Heart left ventricle (tissue), 16 donors: ENCODE results near the gene OMA1. TPM values are rescaled to one million over a fixed set of nuclear protein-coding genes. Genes with fewer than 3 reads are reported as not detected.
"Not testable (repeated sequence)": the region's sequence is repeated elsewhere in the genome, so short reads cannot be mapped to it uniquely, and the experiment has no call there.

ENCODE experiments used
- ATAC-seq, 4 donors: fragments of 200-7000 bp; cut with Tn5 transposase; one replicate each; pipeline ENCODE4 v1.9.1; 2020 to 2022; ENCODE audit warnings: moderate library complexity in 4 of 4, mild to moderate bottlenecking in 3 of 4, moderate number of reproducible peaks in 1 of 4
- DNase-seq, 5 donors: peaks; one replicate each; pipeline ENCODE4 v3.0.0-alpha.2; 2020
- H3K27ac ChIP-seq, 12 donors: fragments of 200-600 bp; sonication (generic) in 4 of 12; one replicate each; pipeline versions ENCODE4 v1.5.0 to v1.8.0; 2016 to 2022; ENCODE audit warnings: mild to moderate bottlenecking in 2 of 12
- H3K27me3 ChIP-seq, 9 donors: fragments of 200-600 bp; sonication (generic) in 2 of 9; one replicate each; pipeline versions ENCODE4 v1.5.1 to v1.8.0; 2016 to 2022; ENCODE audit warnings: mild to moderate bottlenecking in 3 of 9
- H3K36me3 ChIP-seq, 9 donors: fragments of 200-600 bp; sonication (generic) in 2 of 9; one replicate each; pipeline versions ENCODE4 v1.5.0 to v1.8.0; 2018 to 2022; ENCODE audit warnings: mild to moderate bottlenecking in 2 of 9
- H3K4me1 ChIP-seq, 12 donors: fragments of 200-600 bp; sonication (generic) in 4 of 12; one replicate each; pipeline versions ENCODE4 v1.5.0 to v1.8.0; 2016 to 2022; ENCODE audit warnings: mild to moderate bottlenecking in 3 of 12
- H3K4me3 ChIP-seq, 12 donors: fragments of 200-600 bp; sonication (generic) in 4 of 12; one replicate each; pipeline versions ENCODE4 v1.5.0 to v1.8.0; 2017 to 2022; ENCODE audit warnings: mild to moderate bottlenecking in 9 of 12, moderate library complexity in 4 of 12
- H3K9me3 ChIP-seq, 12 donors: fragments of 200-600 bp; sonication (generic) in 4 of 12; one replicate each; pipeline versions ENCODE4 v1.5.0 to v1.8.0; 2016 to 2022; ENCODE audit warnings: mild to moderate bottlenecking in 1 of 12
- POLR2A ChIP-seq, 2 donors: fragments of 450-650 bp; IDR thresholded peaks; one replicate each; pipeline ENCODE4 v1.6.1; 2017; ENCODE audit warnings: antibody characterized with exemption in 2 of 2, mild to moderate bottlenecking in 2 of 2, moderate library complexity in 2 of 2
- WGBS, 4 donors: extraction: QIAGEN DNeasy Blood & Tissue Kit in 2 of 4; methylation state at CpG; one replicate each; pipeline versions ENCODE4 v1.1.5 to v1.1.7; 2013 to 2018; 5-methylcytosine and 5-hydroxymethylcytosine counted together
- intact Hi-C, 10 donors: fragments of 100-400 bp; cut with DNase I; formaldehyde crosslinking; loops; one replicate each; pipeline versions ENCODE4 v1.11.1 to v1.14.2; 2022
- polyA plus RNA-seq, 2 donors: library from polyadenylated mRNA; stranded (reverse); fragments of 200-250 nt; gene quantifications; one replicate each; pipeline ENCODE4 v1.2.3, GENCODE V29; 2013
- total RNA-seq, 9 donors: library from RNA; depleted of rRNA in 2 of 9; stranded (reverse); fragments of >200 nt in 2 of 9; fragmentation: NEBNext Ultra II Directional in 3 of 9; extraction: Animal tissue kit (Norgen Biotek cat#: 25700) in 3 of 9; gene quantifications; one replicate each; pipeline versions ENCODE4 v1.1.0 to v1.2.4, GENCODE V29; 2016 to 2023
- TF ChIP-seq, protein P1 (sequence below), 12 donors: fragments of 200-600 bp; sonication (generic) in 4 of 12; IDR thresholded peaks; one replicate each; pipeline versions ENCODE4 v1.5.0 to v1.8.0; 2018 to 2022; ENCODE audit warnings: antibody characterized with exemption in 12 of 12, mild to moderate bottlenecking in 5 of 12
- donor health status: ischemic (EF 13 %, LVEDD 7.1; RV severe dilation, severe dysfunction).
- donor health status: healthy with polysubstance abuse.
- donor health status: DM: no; HTN: yes; CAD: no.
- donor health status: DM: no; HTN: no; CAD: no.
- donor health status: ischemic (EF 25% LVEDD 6.9; RV normal size, moderate dysfunction).
- donor health status: ischemic (EF 25% LVEDD 5.7; RV mildly dilated, moderate dysfunction).
- donor health status: healthy.
- donor health status: DM: yes; HTN: yes; CAD: no.
- donor health status: ischemic (EF 35%, LVEDD 5.7; RV mildly dilated, moderate dysfunction).
- donor health status: nonischemic (EF 11% LVEDD 7.7; RV severe dilation, severe dysfunction).
- donor health status: DM: yes; HTN: yes; CAD: no.
- donor health status: PGD.
- donor health status: ischemic (EF 29% LVEDD 5.4; RV normal size, mild dysfunction).
- donor health status: nonischemic (EF 23%, LVEDD 6.1; RV moderate dilation, normal function).

The OMA1 gene
- total and polyA plus RNA-seq, 11 donors, result 9.6 to 44.5 (median 28.2) TPM

DNA sequence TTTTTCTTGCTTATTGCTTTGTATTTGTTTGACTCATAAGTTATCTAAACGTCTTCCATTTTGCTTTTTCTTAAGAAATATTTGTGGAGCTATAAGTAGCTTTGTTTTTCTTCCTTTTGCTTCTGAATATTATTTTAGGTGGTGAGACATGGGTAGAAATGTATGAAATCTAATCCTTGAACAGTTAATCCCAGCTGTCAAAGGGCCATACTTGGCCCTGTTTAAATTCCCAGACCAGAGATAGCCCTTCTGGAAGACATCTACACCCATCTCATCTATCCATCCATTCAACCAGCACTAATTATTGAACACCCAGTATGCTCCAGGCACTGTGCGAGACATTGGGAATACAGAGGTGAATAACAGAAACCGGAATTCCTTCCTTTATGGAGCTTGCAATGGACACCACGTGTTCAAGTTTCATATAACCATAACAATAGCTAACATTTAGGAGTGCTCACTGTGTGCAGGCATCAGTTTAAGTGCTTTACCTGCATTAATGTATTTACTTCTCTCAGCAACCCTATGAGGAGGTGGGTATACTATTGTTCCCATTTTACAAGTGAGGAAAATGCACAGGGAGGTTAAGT lies 21.8 kb upstream of the OMA1 start:
- no peaks in the 10 kb centered on the region for H3K4me1 ChIP-seq
- DNase-seq (no peak), ATAC-seq (no peak)
- H3K4me3 ChIP-seq, result no peak overlapping the region
- 72 to 76% (median 73%) methylated on average over 4 of the region's 4 CpGs for WGBS, 4 donors
- intact Hi-C loops, result no loop called here
- H3K27ac ChIP-seq, result no peak overlapping the region
- H3K27me3 ChIP-seq, result peaks cover 0 to 41% (median 7%) of the 10 kb centered on the region in 9 donors
- no peaks in the 10 kb centered on the region for H3K9me3 ChIP-seq
- TF ChIP-seq POLR2A (IDR thresholded peaks at IDR 0.05), result no peak
- TF ChIP-seq, protein P1, sequence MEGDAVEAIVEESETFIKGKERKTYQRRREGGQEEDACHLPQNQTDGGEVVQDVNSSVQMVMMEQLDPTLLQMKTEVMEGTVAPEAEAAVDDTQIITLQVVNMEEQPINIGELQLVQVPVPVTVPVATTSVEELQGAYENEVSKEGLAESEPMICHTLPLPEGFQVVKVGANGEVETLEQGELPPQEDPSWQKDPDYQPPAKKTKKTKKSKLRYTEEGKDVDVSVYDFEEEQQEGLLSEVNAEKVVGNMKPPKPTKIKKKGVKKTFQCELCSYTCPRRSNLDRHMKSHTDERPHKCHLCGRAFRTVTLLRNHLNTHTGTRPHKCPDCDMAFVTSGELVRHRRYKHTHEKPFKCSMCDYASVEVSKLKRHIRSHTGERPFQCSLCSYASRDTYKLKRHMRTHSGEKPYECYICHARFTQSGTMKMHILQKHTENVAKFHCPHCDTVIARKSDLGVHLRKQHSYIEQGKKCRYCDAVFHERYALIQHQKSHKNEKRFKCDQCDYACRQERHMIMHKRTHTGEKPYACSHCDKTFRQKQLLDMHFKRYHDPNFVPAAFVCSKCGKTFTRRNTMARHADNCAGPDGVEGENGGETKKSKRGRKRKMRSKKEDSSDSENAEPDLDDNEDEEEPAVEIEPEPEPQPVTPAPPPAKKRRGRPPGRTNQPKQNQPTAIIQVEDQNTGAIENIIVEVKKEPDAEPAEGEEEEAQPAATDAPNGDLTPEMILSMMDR (IDR thresholded peaks at IDR 0.05), result no peak
- no peaks in the 10 kb centered on the region for H3K36me3 ChIP-seq

DNA sequence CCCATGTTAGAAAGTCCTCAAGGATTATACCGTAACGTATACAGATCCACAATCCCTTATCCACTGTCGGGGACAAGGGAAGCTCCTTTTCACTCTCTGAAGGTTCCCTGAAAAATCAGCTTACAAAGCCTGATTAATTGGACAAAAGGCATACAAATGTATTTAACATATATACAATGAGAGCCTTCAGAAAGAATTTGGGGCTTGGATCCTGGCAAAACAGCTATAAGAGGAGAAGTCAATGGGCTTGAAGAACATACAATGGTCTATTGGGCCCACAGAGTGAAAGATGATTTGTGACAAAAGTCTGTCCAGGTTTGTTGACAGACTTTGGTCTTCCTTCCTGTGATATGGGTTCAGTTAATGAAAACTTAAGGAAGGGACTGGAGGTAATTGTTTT lies 19.8 kb upstream of the OMA1 start:
- ATAC-seq, result no peak
- intact Hi-C loops, result no loop called here
- no peaks in the 10 kb centered on the region for H3K36me3 ChIP-seq
- WGBS, 4 donors, result 72 to 95% (median 84%) methylated on average over 3 of the region's 3 CpGs
- H3K4me1 ChIP-seq, result no peaks in the 10 kb centered on the region
- no peak overlapping the region for H3K27ac ChIP-seq
- no peaks in the 10 kb centered on the region for H3K9me3 ChIP-seq
- H3K4me3 ChIP-seq, result no peak overlapping the region
- TF ChIP-seq, protein P1 (IDR thresholded peaks at IDR 0.05), result no peak
- TF ChIP-seq POLR2A (IDR thresholded peaks at IDR 0.05), result no peak
- H3K27me3 ChIP-seq, result peaks cover 0 to 21% (median 5%) of the 10 kb centered on the region in 9 donors
- no peak for DNase-seq

DNA sequence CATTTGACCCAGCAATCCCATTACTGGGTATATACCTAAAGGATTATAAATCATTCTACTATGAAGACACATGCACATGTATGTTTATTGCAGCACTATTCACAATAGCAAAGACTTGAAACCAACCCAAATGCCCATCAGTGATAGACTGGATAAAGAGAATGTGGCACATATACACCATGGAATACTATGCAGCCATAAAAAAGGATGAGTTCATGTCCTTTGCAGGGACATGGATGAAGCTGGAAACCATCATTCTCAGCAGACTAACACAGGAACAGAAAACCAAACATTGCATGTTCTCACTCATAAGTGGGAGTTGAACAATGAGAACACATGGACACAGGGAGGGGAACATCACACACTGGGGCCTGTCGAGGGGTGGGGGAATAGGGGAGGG lies 17.2 kb upstream of the OMA1 start:
- ATAC-seq, H3K4me3 ChIP-seq, H3K9me3 ChIP-seq, H3K27ac ChIP-seq, DNase-seq, H3K27me3 ChIP-seq, intact Hi-C loops, H3K36me3 ChIP-seq, H3K4me1 ChIP-seq: not testable (repeated sequence)
- 82 to 96% (median 87%) methylated on average over 1 of the region's 1 CpG for WGBS, 4 donors

DNA sequence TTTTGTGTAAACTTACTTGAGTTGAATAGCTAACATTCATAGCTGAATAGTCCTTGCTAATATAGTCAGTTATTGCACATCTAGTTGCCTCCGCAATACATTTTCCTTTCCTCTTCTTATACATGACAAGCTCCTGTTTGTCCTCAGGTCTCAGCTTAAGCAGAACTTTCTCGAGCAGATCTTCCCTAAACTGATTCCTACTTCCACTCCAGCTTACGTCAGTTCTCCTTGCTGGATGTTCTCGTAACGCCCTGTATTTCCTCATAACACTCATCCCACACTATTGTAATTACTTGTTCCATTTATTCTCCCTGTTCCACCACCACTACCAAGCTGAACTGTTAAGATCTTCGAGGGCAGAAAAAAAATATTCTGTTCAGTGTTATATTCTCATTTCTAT lies 15.1 kb upstream of the OMA1 start:
- ATAC-seq (no peak), DNase-seq (no peak)
- H3K27me3 ChIP-seq, result peaks cover 0 to 8% (median 0%) of the 10 kb centered on the region in 9 donors
- H3K4me3 ChIP-seq, result no peak overlapping the region
- no peak overlapping the region for H3K27ac ChIP-seq
- intact Hi-C loops, result no loop called here
- TF ChIP-seq, protein P1 (IDR thresholded peaks at IDR 0.05), result no peak
- TF ChIP-seq POLR2A (IDR thresholded peaks at IDR 0.05), result no peak
- peaks cover 0 to 9% (median 0%) of the 10 kb centered on the region in 12 donors for H3K9me3 ChIP-seq
- H3K4me1 ChIP-seq, result no peaks in the 10 kb centered on the region
- WGBS, 4 donors, result 63 to 76% (median 66%) methylated on average over 6 of the region's 6 CpGs
- no peaks in the 10 kb centered on the region for H3K36me3 ChIP-seq

DNA sequence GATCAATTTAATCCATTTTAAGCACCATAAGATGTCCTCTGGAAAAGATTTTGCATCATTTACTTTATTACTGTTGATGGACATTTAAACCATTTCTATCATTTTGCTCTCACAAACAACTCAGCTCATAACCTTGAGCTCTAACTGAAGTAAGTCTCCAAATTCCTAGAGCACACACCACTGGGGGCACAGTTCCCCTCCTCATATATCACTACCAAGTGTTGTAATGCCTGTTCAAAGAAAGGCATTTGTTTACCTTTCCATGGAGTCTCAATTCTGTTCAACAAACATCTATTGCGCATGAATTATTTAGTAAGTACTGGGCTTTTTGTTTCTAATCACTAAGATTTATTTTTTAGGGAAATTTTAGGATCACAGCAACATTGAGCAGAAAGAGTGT lies 8.9 kb upstream of the OMA1 start:
- TF ChIP-seq, protein P1 (IDR thresholded peaks at IDR 0.05), result no peak
- no peak for TF ChIP-seq POLR2A (IDR thresholded peaks at IDR 0.05)
- H3K4me3 ChIP-seq, result no peak overlapping the region
- H3K27me3 ChIP-seq, result peaks cover 0 to 11% (median 0%) of the 10 kb centered on the region in 9 donors
- intact Hi-C loops, result no loop called here
- H3K36me3 ChIP-seq, result no peaks in the 10 kb centered on the region
- H3K27ac ChIP-seq, result no peak overlapping the region
- H3K9me3 ChIP-seq, result peaks cover 0 to 8% (median 0%) of the 10 kb centered on the region in 12 donors
- WGBS, 4 donors, result 95 to 100% (median 99%) methylated on average over 1 of the region's 1 CpG
- DNase-seq (no peak), ATAC-seq (no peak)
- H3K4me1 ChIP-seq, result peaks cover 0 to 6% (median 0%) of the 10 kb centered on the region in 12 donors
